Hepatocyte (in vitro differentiated cells): ENCODE measurements around the gene SDF4. TPM values are rescaled to one million over a fixed set of nuclear protein-coding genes. Genes with fewer than 3 reads are reported as not detected.

Experiments used
- DNase-seq: peaks from one replicate; pipeline ENCODE4 v3.0.0-alpha.2; 2016; ENCODE audit warnings: low spot score
- H2AFZ ChIP-seq: fragments of 200-600 bp; sonication (generic); 2 replicates; pipeline ENCODE4 v1.6.0; 2016; ENCODE audit warnings: antibody characterized with exemption, mild to moderate bottlenecking
- H3K27ac ChIP-seq: fragments of 200-600 bp; sonication (generic); 2 replicates; pipeline ENCODE4 v1.5.1; 2016; ENCODE audit warnings: mild to moderate bottlenecking
- H3K27me3 ChIP-seq: fragments of 200-600 bp; sonication (generic); 2 replicates; pipeline ENCODE4 v1.6.1; 2016
- H3K36me3 ChIP-seq: fragments of 200-600 bp; sonication (generic); replicated peaks from 2 replicates; pipeline ENCODE4 v1.5.1; 2016; ENCODE audit warnings: low read depth; ENCODE audit not compliant: insufficient read depth
- H3K4me1 ChIP-seq: fragments of 200-600 bp; sonication (generic); 2 replicates; pipeline ENCODE4 v1.5.1; 2016; ENCODE audit warnings: mild to moderate bottlenecking, moderate library complexity; ENCODE audit not compliant: insufficient read depth
- H3K4me2 ChIP-seq: fragments of 200-600 bp; sonication (generic); 2 replicates; pipeline ENCODE4 v1.6.0; 2016
- H3K4me3 ChIP-seq: fragments of 200-600 bp; sonication (generic); 2 replicates; pipeline ENCODE4 v1.5.1; 2016; ENCODE audit warnings: mild to moderate bottlenecking
- H3K79me2 ChIP-seq: fragments of 200-600 bp; sonication (generic); 2 replicates; pipeline ENCODE4 v1.6.0; 2017; ENCODE audit warnings: mild to moderate bottlenecking
- H3K9me2 ChIP-seq: fragments of 200-600 bp; sonication (generic); replicated peaks from 2 replicates; pipeline ENCODE4 v1.6.0; 2017; ENCODE audit warnings: mild to moderate bottlenecking; ENCODE audit not compliant: insufficient read depth
- H3K9me3 ChIP-seq: fragments of 200-600 bp; sonication (generic); 2 replicates; pipeline ENCODE4 v1.5.1; 2016; ENCODE audit warnings: low read depth, mild to moderate bottlenecking
- H4K20me1 ChIP-seq: fragments of 200-600 bp; sonication (generic); 2 replicates; pipeline ENCODE4 v1.6.0; 2016; ENCODE audit warnings: mild to moderate bottlenecking; ENCODE audit not compliant: insufficient read depth, poor library complexity, severe bottlenecking
- EZH2 ChIP-seq: fragments of 200-600 bp; sonication (generic); IDR thresholded peaks from 2 replicates; pipeline ENCODE4 v1.6.1; 2016; ENCODE audit warnings: antibody characterized with exemption, mild to moderate bottlenecking, borderline replicate concordance
- EZH2phosphoT487 ChIP-seq: fragments of 200-600 bp; sonication (generic); IDR thresholded peaks from one replicate; pipeline ENCODE4 v1.6.1; 2018; ENCODE audit warnings: antibody characterized with exemption, mild to moderate bottlenecking, low read depth, moderate library complexity; ENCODE audit not compliant: unreplicated experiment, severe bottlenecking
- WGBS: methylation state at CpG from one replicate; pipeline ENCODE4 v1.1.6; 2016; ENCODE audit warnings: low lambda C conversion rate; ENCODE audit errors: missing lambda C conversion rate; 5-methylcytosine and 5-hydroxymethylcytosine counted together
- polyA plus RNA-seq: library from polyadenylated mRNA; unstranded; fragments of >200 nt; fragmentation: Nextera tagmentation; extraction: Ambion mirVana; gene quantifications from 2 replicates; pipeline ENCODE4 v1.2.1, GENCODE V29; 2016
- total RNA-seq: library from RNA; depleted of rRNA; stranded (reverse); fragments of >200 nt; gene quantifications from 2 replicates; pipeline ENCODE4 v1.2.3, GENCODE V29; 2014
- TF ChIP-seq, protein P1 (sequence below): fragments of 200-600 bp; sonication (generic); IDR thresholded peaks from 2 replicates; pipeline ENCODE4 v1.5.1; 2016; ENCODE audit warnings: antibody characterized with exemption, mild to moderate bottlenecking; ENCODE audit not compliant: poor library complexity

The SDF4 gene
- total and polyA plus RNA-seq, 2 experiments from 2014 or later = 156 to 296 TPM

DNA sequence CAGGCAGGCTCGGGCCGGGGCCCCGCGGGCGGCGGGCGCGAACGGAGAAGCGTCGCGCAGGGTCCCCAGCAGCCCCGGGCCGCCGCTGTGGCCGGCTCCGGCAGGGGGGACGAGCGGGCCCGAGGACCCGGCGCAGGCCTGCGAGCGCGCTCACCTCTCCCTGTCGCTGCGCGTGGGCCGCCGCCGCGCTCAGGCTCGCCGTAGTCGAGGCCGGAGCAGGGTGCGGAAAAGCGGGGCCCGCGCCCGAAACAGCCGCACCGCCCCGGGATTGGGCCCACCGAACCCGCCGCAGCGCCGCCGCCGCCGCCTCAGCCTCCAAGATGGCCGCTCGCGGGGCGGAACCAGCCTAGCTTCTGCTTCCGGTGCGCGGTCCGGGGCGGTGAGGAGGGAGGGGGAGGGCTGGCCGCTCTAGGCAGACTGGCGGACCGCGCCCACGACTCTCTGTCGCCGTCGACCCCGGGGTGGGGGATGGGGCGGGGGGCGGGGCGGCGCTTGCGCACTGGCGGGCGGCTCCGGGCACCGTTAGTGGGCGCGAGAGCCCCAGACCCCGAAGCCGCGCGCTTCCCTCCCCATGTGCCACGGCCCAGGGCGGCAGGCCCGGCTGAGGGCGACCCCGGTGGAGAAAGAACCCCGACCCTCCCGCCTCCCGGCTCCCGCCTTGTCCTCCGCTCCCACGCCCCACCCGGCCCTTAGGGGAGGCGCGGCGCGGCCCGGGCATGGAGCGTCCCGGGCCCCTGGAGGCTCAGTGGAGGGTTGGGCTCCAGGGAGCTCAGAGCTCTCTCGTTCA, 41.9 kb upstream of the SDF4 start, which contains the start of gene UBE2J2:
Gene UBE2J2, minus strand, starts transcription at position 343 of the 787 bp plus-strand sequence. CDS start 5,862 bp downstream, outside the sequence.
- Histone ChIP-seq H3K4me3 (peak within 1 kb of the TSS; percentile 91), H4K20me1 (peaks cover 39% of the 10 kb centered on the region), H3K36me3 (no peaks in the 10 kb centered on the region), H3K4me1 (peaks cover 22% of the 10 kb centered on the region), H3K9me2 (no peaks in the 10 kb centered on the region), H2AFZ (peak within 1 kb of the TSS; percentile 97), H3K79me2 (peaks cover 44% of the 10 kb centered on the region), H3K4me2 (peak within 1 kb of the TSS; percentile 100), H3K9me3 (no peaks in the 10 kb centered on the region), H3K27me3 (no peaks in the 10 kb centered on the region), H3K27ac (peak within 1 kb of the TSS; percentile 78)
- peak; percentile 97 for DNase-seq
- no peak for TF ChIP-seq EZH2phosphoT487
- TF ChIP-seq, protein P1, sequence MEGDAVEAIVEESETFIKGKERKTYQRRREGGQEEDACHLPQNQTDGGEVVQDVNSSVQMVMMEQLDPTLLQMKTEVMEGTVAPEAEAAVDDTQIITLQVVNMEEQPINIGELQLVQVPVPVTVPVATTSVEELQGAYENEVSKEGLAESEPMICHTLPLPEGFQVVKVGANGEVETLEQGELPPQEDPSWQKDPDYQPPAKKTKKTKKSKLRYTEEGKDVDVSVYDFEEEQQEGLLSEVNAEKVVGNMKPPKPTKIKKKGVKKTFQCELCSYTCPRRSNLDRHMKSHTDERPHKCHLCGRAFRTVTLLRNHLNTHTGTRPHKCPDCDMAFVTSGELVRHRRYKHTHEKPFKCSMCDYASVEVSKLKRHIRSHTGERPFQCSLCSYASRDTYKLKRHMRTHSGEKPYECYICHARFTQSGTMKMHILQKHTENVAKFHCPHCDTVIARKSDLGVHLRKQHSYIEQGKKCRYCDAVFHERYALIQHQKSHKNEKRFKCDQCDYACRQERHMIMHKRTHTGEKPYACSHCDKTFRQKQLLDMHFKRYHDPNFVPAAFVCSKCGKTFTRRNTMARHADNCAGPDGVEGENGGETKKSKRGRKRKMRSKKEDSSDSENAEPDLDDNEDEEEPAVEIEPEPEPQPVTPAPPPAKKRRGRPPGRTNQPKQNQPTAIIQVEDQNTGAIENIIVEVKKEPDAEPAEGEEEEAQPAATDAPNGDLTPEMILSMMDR = no peak
- no peak for TF ChIP-seq EZH2
- 1% methylated on average over 48 of the region's 105 CpGs for WGBS

DNA sequence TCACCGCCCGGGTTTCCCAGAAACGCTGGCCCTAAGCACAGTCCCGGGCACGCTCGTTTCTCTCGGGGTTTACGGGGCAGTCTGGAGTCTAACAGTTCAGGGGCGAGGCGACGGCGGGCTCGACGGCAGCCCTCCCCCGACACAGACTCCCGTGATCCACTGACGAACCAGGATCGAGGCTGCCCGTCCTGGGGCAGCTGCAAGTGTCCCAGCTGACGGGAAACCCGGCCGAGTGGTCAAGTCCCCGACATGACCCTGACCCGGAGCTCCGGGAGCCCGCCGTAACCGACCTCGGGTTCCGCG, 41.4 kb upstream of the SDF4 start:
- Histone ChIP-seq H2AFZ (no peak overlapping the region), H3K27me3 (no peaks in the 10 kb centered on the region), H3K79me2 (peaks cover 49% of the 10 kb centered on the region), H3K9me3 (no peaks in the 10 kb centered on the region), H3K4me2 (peak overlapping the region; percentile 100), H3K27ac (peak overlapping the region; percentile 78), H3K9me2 (no peaks in the 10 kb centered on the region), H4K20me1 (peaks cover 43% of the 10 kb centered on the region), H3K36me3 (no peaks in the 10 kb centered on the region), H3K4me1 (peaks cover 22% of the 10 kb centered on the region), H3K4me3 (peak overlapping the region; percentile 74)
- DNase-seq = no peak
- WGBS = 1% methylated on average over 30 of the region's 31 CpGs
- TF ChIP-seq EZH2phosphoT487 = no peak
- TF ChIP-seq EZH2 = no peak
- TF ChIP-seq, protein P1 = no peak

DNA sequence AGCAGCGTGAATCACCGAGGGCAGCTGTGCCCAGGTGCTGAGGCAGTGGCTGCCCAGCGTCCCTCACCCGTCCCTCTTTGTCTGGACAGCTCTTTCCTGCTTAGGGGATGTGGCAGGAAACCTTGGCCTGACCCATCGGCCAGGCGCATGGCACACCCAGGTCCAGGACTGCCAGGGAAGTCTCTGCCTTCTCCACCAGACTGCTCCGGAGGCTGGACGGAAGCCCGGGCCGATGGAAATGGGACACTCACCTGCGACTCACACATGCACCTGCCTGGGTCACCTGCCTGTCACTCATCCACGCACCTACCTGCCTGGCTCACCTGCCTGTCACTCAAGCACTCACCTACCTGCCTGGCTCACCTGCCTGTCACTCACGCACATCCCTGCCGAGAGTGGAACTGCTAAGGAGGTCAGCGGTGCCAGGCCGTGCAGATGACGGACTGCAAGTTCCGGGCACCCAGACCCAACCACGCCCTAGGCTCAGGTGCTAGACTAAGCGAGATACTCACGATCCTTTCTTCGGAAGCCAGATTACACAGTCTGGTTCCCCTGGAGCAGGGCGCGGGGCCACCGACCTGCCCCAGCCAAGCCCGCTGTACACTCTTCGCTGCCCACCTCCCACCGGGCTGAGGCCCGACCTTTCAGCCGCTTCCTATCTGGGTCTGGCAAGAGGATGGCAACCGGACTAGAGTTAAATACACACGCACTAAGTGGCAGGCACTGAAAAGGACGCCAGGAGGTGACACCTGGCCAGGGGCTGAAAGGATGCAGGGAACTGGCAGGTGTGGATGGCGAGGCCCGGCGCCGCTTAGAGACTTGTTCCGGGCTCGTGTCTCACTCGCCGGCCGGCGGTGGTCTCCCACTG, 40.8 kb upstream of the SDF4 start:
- Histone ChIP-seq H3K9me2 (no peaks in the 10 kb centered on the region), H3K9me3 (no peaks in the 10 kb centered on the region), H3K27ac (peak overlapping the region; percentile 78), H3K79me2 (peaks cover 55% of the 10 kb centered on the region), H3K36me3 (no peaks in the 10 kb centered on the region), H2AFZ (no peak overlapping the region), H3K27me3 (no peaks in the 10 kb centered on the region), H3K4me2 (peak overlapping the region; percentile 100), H3K4me1 (peaks cover 22% of the 10 kb centered on the region), H3K4me3 (peak overlapping the region; percentile 74), H4K20me1 (peaks cover 47% of the 10 kb centered on the region)
- TF ChIP-seq EZH2phosphoT487 (no peak), EZH2 (no peak)
- TF ChIP-seq, protein P1 = no peak
- no peak for DNase-seq
- 47% methylated on average over 43 of the region's 43 CpGs for WGBS
